ENCODE measurements around the gene FAM200B.

GRCh38 chr4:15717086-15717485 lies 35.5 kb downstream of the FAM200B start:
- TF ChIP-seq, protein P1, sequence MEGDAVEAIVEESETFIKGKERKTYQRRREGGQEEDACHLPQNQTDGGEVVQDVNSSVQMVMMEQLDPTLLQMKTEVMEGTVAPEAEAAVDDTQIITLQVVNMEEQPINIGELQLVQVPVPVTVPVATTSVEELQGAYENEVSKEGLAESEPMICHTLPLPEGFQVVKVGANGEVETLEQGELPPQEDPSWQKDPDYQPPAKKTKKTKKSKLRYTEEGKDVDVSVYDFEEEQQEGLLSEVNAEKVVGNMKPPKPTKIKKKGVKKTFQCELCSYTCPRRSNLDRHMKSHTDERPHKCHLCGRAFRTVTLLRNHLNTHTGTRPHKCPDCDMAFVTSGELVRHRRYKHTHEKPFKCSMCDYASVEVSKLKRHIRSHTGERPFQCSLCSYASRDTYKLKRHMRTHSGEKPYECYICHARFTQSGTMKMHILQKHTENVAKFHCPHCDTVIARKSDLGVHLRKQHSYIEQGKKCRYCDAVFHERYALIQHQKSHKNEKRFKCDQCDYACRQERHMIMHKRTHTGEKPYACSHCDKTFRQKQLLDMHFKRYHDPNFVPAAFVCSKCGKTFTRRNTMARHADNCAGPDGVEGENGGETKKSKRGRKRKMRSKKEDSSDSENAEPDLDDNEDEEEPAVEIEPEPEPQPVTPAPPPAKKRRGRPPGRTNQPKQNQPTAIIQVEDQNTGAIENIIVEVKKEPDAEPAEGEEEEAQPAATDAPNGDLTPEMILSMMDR (IDR thresholded peaks at IDR 0.05) = no peak
- TF ChIP-seq POLR2A (IDR thresholded peaks at IDR 0.05) = no peak
